SK-N-MC (cell line): Measurements from ENCODE around the gene XRCC1.

ENCODE experiments used
- EZH2 ChIP-seq: fragments of 200-600 bp; sonication (generic); IDR thresholded peaks from one replicate; pipeline ENCODE4 v1.6.1; 2017; ENCODE audit warnings: antibody characterized with exemption
- POLR2AphosphoS5 ChIP-seq: IDR thresholded peaks from 2 replicates; pipeline ENCODE4 v1.6.1; 2012; ENCODE audit warnings: mild to moderate bottlenecking, low read depth, low read length, borderline replicate concordance

- no peak for TF ChIP-seq EZH2
- TF ChIP-seq POLR2AphosphoS5, result no peak
Observed at GRCh38 chr19:43540381-43540780, 34.9 kb downstream of the XRCC1 start.
